ENCODE data around the gene NPAS2. TPM values are rescaled to one million over a fixed set of nuclear protein-coding genes. Genes with fewer than 3 reads are reported as not detected.
A peak's percentile ranks its signal among the peaks of the same experiment; 100 is the strongest.

The NPAS2 gene
- total and polyA plus RNA-seq, 2 experiments from 2014 or later = 0.55 to 0.89 TPM

GRCh38 chr2:100888601-100889000 lies 68.7 kb downstream of the NPAS2 start:
- no peak for DNase-seq (ENCODE audit: low read depth in 1 of 2, low spot score in 1 of 2)
- Histone ChIP-seq H3K4me1 (ENCODE audit: low read depth) (no peaks in the 10 kb centered on the region), H3K9me3 (ENCODE audit: low read depth) (no peaks in the 10 kb centered on the region), H3K27me3 (no peaks in the 10 kb centered on the region), H3K36me3 (no peaks in the 10 kb centered on the region), H3K27ac (no peak overlapping the region), H3K4me3 (no peak overlapping the region)
- TF ChIP-seq, protein P1, sequence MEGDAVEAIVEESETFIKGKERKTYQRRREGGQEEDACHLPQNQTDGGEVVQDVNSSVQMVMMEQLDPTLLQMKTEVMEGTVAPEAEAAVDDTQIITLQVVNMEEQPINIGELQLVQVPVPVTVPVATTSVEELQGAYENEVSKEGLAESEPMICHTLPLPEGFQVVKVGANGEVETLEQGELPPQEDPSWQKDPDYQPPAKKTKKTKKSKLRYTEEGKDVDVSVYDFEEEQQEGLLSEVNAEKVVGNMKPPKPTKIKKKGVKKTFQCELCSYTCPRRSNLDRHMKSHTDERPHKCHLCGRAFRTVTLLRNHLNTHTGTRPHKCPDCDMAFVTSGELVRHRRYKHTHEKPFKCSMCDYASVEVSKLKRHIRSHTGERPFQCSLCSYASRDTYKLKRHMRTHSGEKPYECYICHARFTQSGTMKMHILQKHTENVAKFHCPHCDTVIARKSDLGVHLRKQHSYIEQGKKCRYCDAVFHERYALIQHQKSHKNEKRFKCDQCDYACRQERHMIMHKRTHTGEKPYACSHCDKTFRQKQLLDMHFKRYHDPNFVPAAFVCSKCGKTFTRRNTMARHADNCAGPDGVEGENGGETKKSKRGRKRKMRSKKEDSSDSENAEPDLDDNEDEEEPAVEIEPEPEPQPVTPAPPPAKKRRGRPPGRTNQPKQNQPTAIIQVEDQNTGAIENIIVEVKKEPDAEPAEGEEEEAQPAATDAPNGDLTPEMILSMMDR (IDR thresholded peaks at IDR 0.05; ENCODE audit: low read depth, low read length) = no peak

- Histone ChIP-seq H3K27me3 (no peaks in the 10 kb centered on the region), H3K27ac (no peak overlapping the region), H3K36me3 (no peaks in the 10 kb centered on the region), H3K4me1 (ENCODE audit: low read depth) (no peaks in the 10 kb centered on the region), H3K9me3 (ENCODE audit: low read depth) (no peaks in the 10 kb centered on the region), H3K4me3 (no peak overlapping the region)
- TF ChIP-seq, protein P1 (IDR thresholded peaks at IDR 0.05; ENCODE audit: low read depth, low read length) = no peak
- DNase-seq (ENCODE audit: low read depth in 1 of 2, low spot score in 1 of 2) = no peak
Observed at GRCh38 chr2:100889286-100889685, 69.3 kb downstream of the NPAS2 start.

DNA sequence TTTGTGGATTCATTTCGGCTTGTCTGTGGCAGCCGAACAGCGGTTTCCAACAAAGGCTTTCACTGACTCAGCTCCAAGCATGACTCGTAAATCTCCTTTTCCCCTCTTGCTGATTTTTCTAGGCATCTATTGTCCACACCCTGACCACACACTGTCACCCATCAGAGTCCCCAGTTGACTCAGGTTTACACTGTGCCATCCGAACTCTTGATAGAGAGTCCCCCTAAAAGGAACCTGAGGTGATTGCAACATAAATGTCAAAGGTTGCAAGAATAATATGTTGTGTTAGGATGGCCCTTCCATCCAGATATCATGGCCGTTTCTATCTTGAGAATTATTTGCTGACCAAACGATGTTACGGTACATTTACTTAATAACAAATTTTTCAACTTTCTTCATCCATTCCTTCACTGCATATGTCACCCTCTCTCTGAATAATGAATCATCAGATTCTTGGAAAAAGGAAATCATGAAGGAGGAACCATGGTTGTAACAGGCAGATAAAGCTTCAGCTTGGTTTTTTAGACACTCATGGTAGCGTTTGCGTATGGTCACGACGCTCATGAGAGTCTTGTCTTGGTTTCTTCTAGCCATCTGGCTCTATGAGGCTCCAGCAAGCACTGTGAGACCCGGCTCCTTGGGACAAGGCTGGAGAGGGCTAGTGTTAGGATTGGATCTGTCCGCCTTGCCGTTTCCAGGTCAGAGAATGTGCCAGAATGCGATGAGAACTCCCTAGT lies 72.1 kb downstream of the NPAS2 start:
- H3K36me3 ChIP-seq = no peaks in the 10 kb centered on the region
- no peak overlapping the region for H3K4me3 ChIP-seq
- no peaks in the 10 kb centered on the region for H3K4me1 ChIP-seq (ENCODE audit: low read depth)
- DNase-seq (ENCODE audit: low read depth in 1 of 2, low spot score in 1 of 2) = peak in 1 of 2 donors; percentile 65
- no peaks in the 10 kb centered on the region for H3K9me3 ChIP-seq (ENCODE audit: low read depth)
- TF ChIP-seq, protein P1 (IDR thresholded peaks at IDR 0.05; ENCODE audit: low read depth, low read length) = no peak
- no peak overlapping the region for H3K27ac ChIP-seq
- no peaks in the 10 kb centered on the region for H3K27me3 ChIP-seq

DNA sequence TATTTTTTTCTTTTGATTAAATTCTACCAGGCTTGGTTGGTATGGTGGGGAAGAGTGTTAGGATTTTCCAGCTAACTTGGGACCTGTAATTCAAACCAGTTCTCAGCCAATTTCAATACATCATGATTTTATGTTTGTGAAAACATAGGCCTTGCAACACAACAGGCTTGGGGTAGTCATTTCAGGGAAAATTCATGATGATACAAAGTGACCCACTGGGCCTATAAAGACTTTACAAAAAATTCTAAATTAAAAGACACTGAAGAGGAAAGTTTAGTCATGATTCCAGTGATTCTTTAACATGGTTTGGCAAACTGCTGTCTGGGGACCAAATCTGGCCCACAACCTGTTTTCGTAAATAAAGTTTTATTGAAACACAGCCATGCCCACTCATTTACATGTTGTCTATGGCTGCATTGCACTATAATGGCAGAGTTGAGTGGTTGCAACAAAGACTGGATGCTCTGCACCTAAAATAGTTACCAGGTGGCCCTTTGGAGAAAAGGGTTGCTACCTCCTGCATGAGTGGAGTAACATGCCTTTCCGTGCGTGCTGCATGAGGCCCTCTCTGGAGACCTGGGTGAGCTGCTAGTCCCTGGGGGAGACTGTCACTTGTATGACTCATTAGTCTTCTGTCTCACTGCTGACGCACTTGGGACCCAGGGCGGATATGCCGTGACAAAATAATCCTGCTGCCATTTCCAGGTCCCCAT lies 73.6 kb downstream of the NPAS2 start:
- no peaks in the 10 kb centered on the region for H3K9me3 ChIP-seq (ENCODE audit: low read depth)
- no peak overlapping the region for H3K27ac ChIP-seq
- H3K4me3 ChIP-seq = no peak overlapping the region
- TF ChIP-seq, protein P1 (IDR thresholded peaks at IDR 0.05; ENCODE audit: low read depth, low read length) = no peak
- H3K27me3 ChIP-seq = no peaks in the 10 kb centered on the region
- H3K4me1 ChIP-seq (ENCODE audit: low read depth) = no peaks in the 10 kb centered on the region
- no peaks in the 10 kb centered on the region for H3K36me3 ChIP-seq
- no peak for DNase-seq (ENCODE audit: low read depth in 1 of 2, low spot score in 1 of 2)

GRCh38 chr2:100894105-100894795 lies 74.3 kb downstream of the NPAS2 start:
- DNase-seq (ENCODE audit: low read depth in 1 of 2, low spot score in 1 of 2) = no peak
- Histone ChIP-seq H3K36me3 (no peaks in the 10 kb centered on the region), H3K9me3 (ENCODE audit: low read depth) (no peaks in the 10 kb centered on the region), H3K27ac (no peak overlapping the region), H3K4me3 (no peak overlapping the region), H3K27me3 (no peaks in the 10 kb centered on the region), H3K4me1 (ENCODE audit: low read depth) (no peaks in the 10 kb centered on the region)
- TF ChIP-seq, protein P1 (IDR thresholded peaks at IDR 0.05; ENCODE audit: low read depth, low read length) = no peak

Data from cardiac muscle cell (in vitro differentiated cells and primary cell).